Measurements from ENCODE around the gene SLC35D2. TPM values are rescaled to one million over a fixed set of nuclear protein-coding genes. Genes with fewer than 3 reads are reported as not detected.
"Not testable (repeated sequence)": the region's sequence is repeated elsewhere in the genome, so short reads cannot be mapped to it uniquely, and the experiment has no call there.

Gene SLC35D2
- total and polyA plus RNA-seq, 11 donors: 8.2 to 23.1 (median 15.9) TPM

DNA sequence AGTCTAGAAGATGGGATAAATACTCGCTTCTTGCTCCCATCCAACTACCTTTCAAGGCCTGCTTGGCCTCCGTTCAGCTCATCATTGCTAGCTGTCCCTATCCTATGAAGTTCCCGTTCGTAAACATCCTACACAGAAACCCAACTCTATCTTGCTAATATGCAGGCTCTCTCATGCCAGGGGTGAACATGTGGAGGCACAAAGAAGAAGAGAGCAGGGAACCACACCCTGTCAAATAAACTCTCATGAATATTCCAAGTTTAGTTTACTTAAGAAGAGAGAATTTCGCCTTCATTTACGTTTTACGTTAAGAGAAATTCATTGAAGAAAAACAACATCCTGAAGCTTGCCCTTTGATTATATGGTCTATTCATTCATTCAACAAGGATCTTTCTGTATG lies 73.7 kb downstream of the SLC35D2 start:
- Histone ChIP-seq H3K4me3 (no peak overlapping the region), H3K36me3 (peaks cover 0 to 5% (median 0%) of the 10 kb centered on the region in 9 donors), H3K4me1 (no peaks in the 10 kb centered on the region), H3K9me3 (peaks cover 0 to 13% (median 0%) of the 10 kb centered on the region in 12 donors), H3K27ac (no peak overlapping the region), H3K27me3 (no peaks in the 10 kb centered on the region)
- no peak for ATAC-seq
- no peak for DNase-seq
- 91 to 96% (median 93%) methylated on average over 7 of the region's 7 CpGs for WGBS, 4 donors
- intact Hi-C loops (cut with DNase I): loop anchor here in 2 of 10 donors (5.0 to 10.0 kb wide), 2 partner anchors 73 to 375 kb away; no protein-coding TSS in a partner anchor
- TF ChIP-seq POLR2A (IDR thresholded peaks at IDR 0.05): no peak
- TF ChIP-seq, protein P1, sequence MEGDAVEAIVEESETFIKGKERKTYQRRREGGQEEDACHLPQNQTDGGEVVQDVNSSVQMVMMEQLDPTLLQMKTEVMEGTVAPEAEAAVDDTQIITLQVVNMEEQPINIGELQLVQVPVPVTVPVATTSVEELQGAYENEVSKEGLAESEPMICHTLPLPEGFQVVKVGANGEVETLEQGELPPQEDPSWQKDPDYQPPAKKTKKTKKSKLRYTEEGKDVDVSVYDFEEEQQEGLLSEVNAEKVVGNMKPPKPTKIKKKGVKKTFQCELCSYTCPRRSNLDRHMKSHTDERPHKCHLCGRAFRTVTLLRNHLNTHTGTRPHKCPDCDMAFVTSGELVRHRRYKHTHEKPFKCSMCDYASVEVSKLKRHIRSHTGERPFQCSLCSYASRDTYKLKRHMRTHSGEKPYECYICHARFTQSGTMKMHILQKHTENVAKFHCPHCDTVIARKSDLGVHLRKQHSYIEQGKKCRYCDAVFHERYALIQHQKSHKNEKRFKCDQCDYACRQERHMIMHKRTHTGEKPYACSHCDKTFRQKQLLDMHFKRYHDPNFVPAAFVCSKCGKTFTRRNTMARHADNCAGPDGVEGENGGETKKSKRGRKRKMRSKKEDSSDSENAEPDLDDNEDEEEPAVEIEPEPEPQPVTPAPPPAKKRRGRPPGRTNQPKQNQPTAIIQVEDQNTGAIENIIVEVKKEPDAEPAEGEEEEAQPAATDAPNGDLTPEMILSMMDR (IDR thresholded peaks at IDR 0.05): no peak

DNA sequence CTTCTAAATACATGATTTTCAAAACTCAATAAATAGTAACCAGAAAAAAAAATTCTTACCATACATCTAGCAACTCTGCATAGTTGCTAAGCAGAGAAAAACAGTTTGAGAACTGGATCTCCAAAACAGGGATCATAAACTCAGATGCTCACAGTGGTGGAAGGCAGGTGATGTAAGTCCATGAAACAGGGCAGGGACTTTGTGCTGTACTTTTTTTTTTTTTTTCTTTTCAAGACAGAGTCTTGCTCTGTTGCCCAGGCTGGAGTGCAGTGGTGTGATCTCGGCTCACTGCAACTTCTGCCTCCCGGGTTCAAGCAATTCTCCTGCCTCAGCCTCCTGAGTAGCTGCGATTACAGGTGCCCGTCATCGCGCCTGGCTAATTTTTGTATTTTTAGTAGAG lies 76.6 kb downstream of the SLC35D2 start:
- H3K4me3 ChIP-seq; H3K36me3 ChIP-seq; H3K27me3 ChIP-seq; H3K4me1 ChIP-seq; ATAC-seq; intact Hi-C loops (cut with DNase I); H3K9me3 ChIP-seq; H3K27ac ChIP-seq; DNase-seq: not testable (repeated sequence)
- 94 to 98% (median 96%) methylated on average over 6 of the region's 6 CpGs for WGBS, 4 donors

DNA sequence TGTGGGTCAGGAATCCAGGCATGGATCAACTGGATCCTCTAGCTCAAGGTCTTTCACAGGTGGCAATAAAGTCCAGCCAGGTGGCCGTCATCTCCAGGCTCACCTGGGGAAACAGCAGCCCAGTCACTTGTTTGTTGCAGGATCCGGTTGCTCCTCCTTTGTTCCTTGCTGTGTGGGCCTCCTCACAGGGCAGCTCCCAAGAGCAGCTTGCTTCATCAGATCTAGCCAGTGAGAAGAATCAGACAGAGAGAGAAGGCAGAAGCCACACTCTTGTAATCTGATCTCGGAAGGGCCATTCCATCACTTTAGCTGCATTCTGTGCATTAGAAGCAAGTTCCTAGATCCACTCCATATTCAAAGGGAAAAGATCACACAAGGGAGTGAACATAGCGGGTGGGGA lies 78.3 kb downstream of the SLC35D2 start:
- Histone ChIP-seq H3K4me3 (no peak overlapping the region), H3K27me3 (no peaks in the 10 kb centered on the region), H3K4me1 (no peaks in the 10 kb centered on the region), H3K36me3 (no peaks in the 10 kb centered on the region), H3K27ac (no peak overlapping the region), H3K9me3 (peaks cover 0 to 7% (median 0%) of the 10 kb centered on the region in 12 donors)
- TF ChIP-seq, protein P1 (IDR thresholded peaks at IDR 0.05): no peak
- TF ChIP-seq POLR2A (IDR thresholded peaks at IDR 0.05): no peak
- ATAC-seq (no peak), DNase-seq (no peak)
- intact Hi-C loops (cut with DNase I): no loop called here
- WGBS, 4 donors: 40 to 84% (median 59%) methylated on average over 2 to 4 of the region's 4 CpGs

DNA sequence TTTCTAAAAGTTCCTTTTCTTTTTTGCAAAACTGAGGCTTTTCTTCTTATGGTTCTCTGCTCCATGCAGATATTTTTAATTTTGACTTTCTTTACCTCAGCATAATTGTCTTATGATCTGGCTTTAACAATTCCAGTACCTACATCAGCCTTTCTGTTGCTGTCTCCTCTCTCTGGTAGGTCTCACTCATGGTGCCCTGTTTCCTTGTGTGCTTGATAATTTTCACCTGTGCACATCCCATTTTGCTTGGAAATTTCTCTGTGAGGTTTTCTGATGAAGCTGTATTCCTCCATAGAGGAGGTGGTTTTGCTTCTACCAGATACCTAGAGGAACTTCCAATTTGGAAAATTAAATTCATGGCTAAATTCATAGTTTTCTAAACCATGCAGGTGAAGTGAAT lies 79.3 kb downstream of the SLC35D2 start:
- intact Hi-C loops (cut with DNase I): no loop called here
- Histone ChIP-seq H3K36me3 (no peaks in the 10 kb centered on the region), H3K27ac (no peak overlapping the region), H3K4me1 (no peaks in the 10 kb centered on the region), H3K4me3 (no peak overlapping the region), H3K27me3 (no peaks in the 10 kb centered on the region), H3K9me3 (peaks cover 0 to 7% (median 0%) of the 10 kb centered on the region in 12 donors)
- ATAC-seq (no peak), DNase-seq (no peak)
- TF ChIP-seq POLR2A (IDR thresholded peaks at IDR 0.05): no peak

DNA sequence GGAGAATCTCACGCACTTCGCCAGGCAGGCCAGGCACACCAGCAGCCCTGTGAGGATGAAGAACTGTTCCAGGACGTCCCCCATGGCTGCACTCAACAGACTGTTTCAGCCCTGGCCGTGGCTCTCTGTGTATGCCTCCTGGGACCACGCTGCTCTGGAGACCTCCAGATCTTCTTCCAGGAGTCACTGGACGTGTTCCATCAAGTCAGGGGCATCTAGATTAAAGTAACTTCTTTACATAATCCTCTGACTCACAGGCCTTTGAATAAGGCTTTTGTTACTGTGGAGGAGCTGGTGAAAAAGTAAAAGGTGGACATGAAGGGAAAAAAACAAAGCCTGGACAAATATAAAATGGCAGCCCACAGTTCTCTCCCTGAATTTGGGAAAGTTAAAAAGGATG lies 81.5 kb downstream of the SLC35D2 start, which contains the start of gene HSD17B3:
Gene HSD17B3, minus strand, starts transcription at position 156 of the 400 bp plus-strand sequence. Its CDS starts 72 bp downstream, at position 84.
- ATAC-seq (no peak), DNase-seq (no peak)
- intact Hi-C loops (cut with DNase I): no loop called here
- H3K36me3 ChIP-seq: no peaks in the 10 kb centered on the region
- H3K4me1 ChIP-seq: no peaks in the 10 kb centered on the region
- TF ChIP-seq, protein P1 (IDR thresholded peaks at IDR 0.05): no peak
- no peak for TF ChIP-seq POLR2A (IDR thresholded peaks at IDR 0.05)
- no peaks in the 10 kb centered on the region for H3K27me3 ChIP-seq
- H3K4me3 ChIP-seq: no peak within 1 kb of the TSS
- H3K9me3 ChIP-seq: peaks cover 0 to 7% (median 0%) of the 10 kb centered on the region in 12 donors
- WGBS, 4 donors: 77 to 79% (median 78%) methylated on average over 5 to 6 of the region's 6 CpGs
- H3K27ac ChIP-seq: no peak within 1 kb of the TSS

All from heart left ventricle (tissue), 16 donors.